Ishikawa (cell line): Measurements from ENCODE around the gene INTS2.

Experiments used
- CEBPB ChIP-seq: IDR thresholded peaks from 2 replicates; pipeline ENCODE4 v1.6.1; 2012
- CREB1 ChIP-seq: IDR thresholded peaks from 2 replicates; pipeline ENCODE4 v1.6.1; 2012; ENCODE audit warnings: low read depth
- EGR1 ChIP-seq: IDR thresholded peaks from 2 replicates; pipeline ENCODE4 v1.6.1; 2012
- EP300 ChIP-seq: IDR thresholded peaks from 2 replicates; pipeline ENCODE4 v1.6.1; 2012; ENCODE audit warnings: borderline replicate concordance
- MAX ChIP-seq: IDR thresholded peaks from 2 replicates; pipeline ENCODE4 v1.6.1; 2012
- RAD21 ChIP-seq: IDR thresholded peaks from 2 replicates; pipeline ENCODE4 v1.6.1; 2012; ENCODE audit warnings: low read depth
- REST ChIP-seq: IDR thresholded peaks from 2 replicates; pipeline ENCODE4 v1.6.1; 2012; ENCODE audit warnings: low read depth, mild to moderate bottlenecking
- TAF1 ChIP-seq: IDR thresholded peaks from 2 replicates; pipeline ENCODE4 v1.6.1; 2012; ENCODE audit warnings: low read depth, mild to moderate bottlenecking
- TCF12 ChIP-seq: IDR thresholded peaks from 2 replicates; pipeline ENCODE4 v1.6.1; 2012; ENCODE audit warnings: low read depth
- TEAD4 ChIP-seq: IDR thresholded peaks from 2 replicates; pipeline ENCODE4 v1.6.1; 2012
- YY1 ChIP-seq: IDR thresholded peaks from 2 replicates; pipeline ENCODE4 v1.6.1; 2012; ENCODE audit warnings: low read depth
- ZBTB7A ChIP-seq: IDR thresholded peaks from 2 replicates; pipeline ENCODE4 v1.6.1; 2012; ENCODE audit warnings: low read depth

- TF ChIP-seq TEAD4 = no peak
- no peak for TF ChIP-seq YY1
- TF ChIP-seq CEBPB = no peak
- no peak for TF ChIP-seq MAX
- no peak for TF ChIP-seq RAD21
- no peak for TF ChIP-seq EGR1
- no peak for TF ChIP-seq REST
- no peak for TF ChIP-seq CREB1
- TF ChIP-seq TCF12 = no peak
- no peak for TF ChIP-seq ZBTB7A
- no peak for TF ChIP-seq EP300
- TF ChIP-seq TAF1 = no peak; the same call in 1 of the 2 replicates
Measured at GRCh38 chr17:61863801-61864126, 64.0 kb downstream of the INTS2 start.
